PC-3 (cell line): Measurements from ENCODE around the gene OPRD1.

Experiments used
- EZH2 ChIP-seq: fragments of 300-600 bp; sonication (generic); IDR thresholded peaks from one replicate; pipeline ENCODE4 v1.6.1; 2017; ENCODE audit warnings: antibody characterized with exemption, mild to moderate bottlenecking, low read length; ENCODE audit not compliant: unreplicated experiment
- TF ChIP-seq, protein P1 (sequence below): fragments of 300-600 bp; sonication (generic); conservative IDR thresholded peaks from 2 replicates; pipeline ENCODE4 v1.5.1; 2017; ENCODE audit warnings: antibody characterized with exemption, low read depth, mild to moderate bottlenecking, low read length

GRCh38 chr1:28855046-28855445, 43.1 kb downstream of the OPRD1 start:
- TF ChIP-seq, protein P1, sequence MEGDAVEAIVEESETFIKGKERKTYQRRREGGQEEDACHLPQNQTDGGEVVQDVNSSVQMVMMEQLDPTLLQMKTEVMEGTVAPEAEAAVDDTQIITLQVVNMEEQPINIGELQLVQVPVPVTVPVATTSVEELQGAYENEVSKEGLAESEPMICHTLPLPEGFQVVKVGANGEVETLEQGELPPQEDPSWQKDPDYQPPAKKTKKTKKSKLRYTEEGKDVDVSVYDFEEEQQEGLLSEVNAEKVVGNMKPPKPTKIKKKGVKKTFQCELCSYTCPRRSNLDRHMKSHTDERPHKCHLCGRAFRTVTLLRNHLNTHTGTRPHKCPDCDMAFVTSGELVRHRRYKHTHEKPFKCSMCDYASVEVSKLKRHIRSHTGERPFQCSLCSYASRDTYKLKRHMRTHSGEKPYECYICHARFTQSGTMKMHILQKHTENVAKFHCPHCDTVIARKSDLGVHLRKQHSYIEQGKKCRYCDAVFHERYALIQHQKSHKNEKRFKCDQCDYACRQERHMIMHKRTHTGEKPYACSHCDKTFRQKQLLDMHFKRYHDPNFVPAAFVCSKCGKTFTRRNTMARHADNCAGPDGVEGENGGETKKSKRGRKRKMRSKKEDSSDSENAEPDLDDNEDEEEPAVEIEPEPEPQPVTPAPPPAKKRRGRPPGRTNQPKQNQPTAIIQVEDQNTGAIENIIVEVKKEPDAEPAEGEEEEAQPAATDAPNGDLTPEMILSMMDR = no peak
- TF ChIP-seq EZH2 = no peak
